HCT116 (cell line): Measurements from ENCODE around the gene LY6G6F. TPM values are rescaled to one million over a fixed set of nuclear protein-coding genes. Genes with fewer than 3 reads are reported as not detected.

Experiments
- ATAC-seq: fragments of 200-7000 bp; cut with Tn5 transposase; 2 replicates; pipeline ENCODE4 v1.9.1; 2020; ENCODE audit warnings: mild to moderate bottlenecking, moderate library complexity
- Bru-seq: library from RNA; stranded (reverse); fragments of 400-500 nt; gene quantifications from one replicate; lab custom pipeline; 2021; lab: Mats Ljungman, UMichigan
- BruChase-seq, 2 experiments: library from RNA; stranded (reverse); fragments of 400-500 nt; gene quantifications; one replicate each; lab custom pipeline; 2021; lab: Mats Ljungman, UMichigan
- BruUV-seq: library from RNA; stranded (reverse); fragments of 400-500 nt; replicated peaks from 2 replicates; lab custom pipeline; 2021; lab: Mats Ljungman, UMichigan
- CTCF ChIA-PET: fragments of 300-600 bp; sonication (Branson Sonifier 250); formaldehyde crosslinking; loops from one replicate; lab custom pipeline; 2021; ENCODE audit warnings: antibody characterized with exemption; lab: Charles Lee
- POLR2A ChIA-PET: fragments of 300-600, 350-600 bp; sonication (Branson Sonifier 250); formaldehyde crosslinking; loops from one replicate; lab custom pipeline; 2021; ENCODE audit warnings: antibody characterized with exemption; lab: Charles Lee
- RAD21 ChIA-PET, 2 experiments: fragments of 300-600 bp; sonication (Branson Sonifier 250); formaldehyde crosslinking; loops; one replicate each; lab custom pipeline; 2023; ENCODE audit warnings: low total read pairs in 2 of 2; ENCODE audit not compliant: uncharacterized antibody in 2 of 2, unreplicated experiment in 2 of 2, low non-redundant PET in 1 of 2; lab: Charles Lee
- DNase-seq: peaks from one replicate; pipeline ENCODE4 v3.0.0-alpha.2; 2010; ENCODE audit warnings: low read depth, low spot score
- H2AFZ ChIP-seq: fragments of 200-600 bp; shearing (Covaris generic), sonication (generic); 2 replicates; pipeline ENCODE4 v1.6.1; 2017; ENCODE audit warnings: low read depth, mixed run types, mixed read lengths, antibody characterized with exemption, low read length; ENCODE audit not compliant: poor library complexity, severe bottlenecking
- H3K27ac ChIP-seq: 2 replicates; pipeline ENCODE4 v1.5.1; 2012; ENCODE audit warnings: low read depth, low read length
- H3K27me3 ChIP-seq: fragments of 200-600 bp; sonication (generic); 2 replicates; pipeline ENCODE4 v1.6.1; 2016; ENCODE audit warnings: mixed run types, low read length, mixed read lengths; ENCODE audit not compliant: insufficient read depth
- H3K36me3 ChIP-seq, 2 experiments: fragments of 200-500 bp in 1 of 2; fragments of 200-600 bp in 1 of 2; sonication (Bioruptor generic) in 1 of 2; sonication (generic) in 1 of 2; 2 replicates each; pipeline versions ENCODE4 v1.5.1 to v1.6.1; 2014 to 2016; ENCODE audit warnings: low read length in 2 of 2, inconsistent platforms in 1 of 2, mixed read lengths in 1 of 2, mixed run types in 1 of 2; ENCODE audit not compliant: insufficient read depth in 2 of 2, control insufficient read depth in 1 of 2
- H3K4me1 ChIP-seq, 2 experiments: fragments of 200-600 bp in 1 of 2; sonication (generic) in 1 of 2; 2 replicates each; pipeline versions ENCODE4 v1.5.1 to v1.6.1; 2012 to 2017; ENCODE audit warnings: low read length in 2 of 2, inconsistent platforms in 1 of 2, mild to moderate bottlenecking in 1 of 2, mixed read lengths in 1 of 2, mixed run types in 1 of 2, moderate library complexity in 1 of 2; ENCODE audit not compliant: insufficient read depth in 2 of 2, control insufficient read depth in 1 of 2
- H3K4me2 ChIP-seq: fragments of 200-600 bp; sonication (generic); 2 replicates; pipeline ENCODE4 v1.6.1; 2017; ENCODE audit warnings: mixed run types, low read length, mixed read lengths
- H3K4me3 ChIP-seq, 2 experiments: fragments of 200-600 bp in 1 of 2; sonication (generic) in 1 of 2; replicated peaks in 1 of 2; 2 replicates each; pipeline ENCODE4 v1.5.1; 2011 to 2016; ENCODE audit warnings: low read length in 2 of 2, control low read depth in 1 of 2, low read depth in 1 of 2, mild to moderate bottlenecking in 1 of 2, mixed read lengths in 1 of 2, mixed run types in 1 of 2
- H3K79me2 ChIP-seq: fragments of 200-600 bp; sonication (generic); 2 replicates; pipeline ENCODE4 v1.6.1; 2017; ENCODE audit warnings: mild to moderate bottlenecking, mixed run types, low read length, moderate library complexity, mixed read lengths; ENCODE audit not compliant: insufficient read depth
- H3K9ac ChIP-seq: fragments of 200-600 bp; sonication (generic); 2 replicates; pipeline ENCODE4 v1.6.1; 2016; ENCODE audit warnings: low read length, mixed read lengths
- H3K9me2 ChIP-seq: fragments of 200-600 bp; sonication (generic), shearing (Covaris generic); 2 replicates; pipeline ENCODE4 v1.6.1; 2017; ENCODE audit warnings: mixed run types, mild to moderate bottlenecking, moderate library complexity; ENCODE audit not compliant: insufficient read depth
- H3K9me3 ChIP-seq, 2 experiments: fragments of 200-500 bp in 1 of 2; fragments of 200-600 bp in 1 of 2; sonication (Bioruptor generic) in 1 of 2; sonication (generic) in 1 of 2; 2 replicates each; pipeline ENCODE4 v1.6.1; 2014 to 2017; ENCODE audit warnings: low read length in 2 of 2, mixed read lengths in 2 of 2, inconsistent platforms in 1 of 2, low read depth in 1 of 2, mild to moderate bottlenecking in 1 of 2, mixed run types in 1 of 2, moderate library complexity in 1 of 2; ENCODE audit not compliant: control insufficient read depth in 1 of 2, insufficient read depth in 1 of 2
- H4K20me1 ChIP-seq: fragments of 200-600 bp; sonication (generic), shearing (Covaris generic); 2 replicates; pipeline ENCODE4 v1.6.1; 2017; ENCODE audit warnings: mixed run types, mild to moderate bottlenecking, moderate library complexity; ENCODE audit not compliant: insufficient read depth
- CBX3 ChIP-seq: IDR thresholded peaks from 2 replicates; pipeline ENCODE4 v1.6.1; 2012; ENCODE audit warnings: low read depth
- EGR1 ChIP-seq: IDR thresholded peaks from 2 replicates; pipeline ENCODE4 v1.6.1; 2012; ENCODE audit warnings: low read depth
- EZH2phosphoT487 ChIP-seq: fragments of 200-600 bp; IDR thresholded peaks from 2 replicates; pipeline ENCODE4 v1.6.1; 2018; ENCODE audit warnings: antibody characterized with exemption, borderline replicate concordance
- MAX ChIP-seq: IDR thresholded peaks from 2 replicates; pipeline ENCODE4 v1.6.1; 2012
- RAD21 ChIP-seq: IDR thresholded peaks from 2 replicates; pipeline ENCODE4 v1.6.1; 2012; ENCODE audit warnings: low read depth, mild to moderate bottlenecking
- REST ChIP-seq: IDR thresholded peaks from 2 replicates; pipeline ENCODE4 v1.6.1; 2012; ENCODE audit warnings: low read depth
- SRF ChIP-seq: IDR thresholded peaks from 2 replicates; pipeline ENCODE4 v1.6.1; 2012; ENCODE audit warnings: low read depth
- ZNF274 ChIP-seq: fragments of 200-500 bp; sonication (Bioruptor generic); IDR thresholded peaks from 2 replicates; pipeline ENCODE4 v1.6.1; 2014; ENCODE audit warnings: mild to moderate bottlenecking, low read depth, low read length, inconsistent platforms
- intact Hi-C: fragments of 100-400 bp; cut with micrococcal nuclease; formaldehyde crosslinking; loops from 2 replicates; pipeline ENCODE4 v1.10.0; 2022
- long read RNA-seq: library from polyadenylated mRNA; unstranded; transcript quantifications from one replicate; pipeline ENCODE4 v2.0.0, GENCODE V29; 2021; ENCODE audit not compliant: unreplicated experiment
- polyA plus RNA-seq: library from polyadenylated mRNA; unstranded; fragments of >200 nt; gene quantifications from 2 replicates; pipeline ENCODE4 v1.2.1, GENCODE V29; 2012; ENCODE audit warnings: missing spikeins
- total RNA-seq: library from RNA; stranded (reverse); gene quantifications from one replicate; pipeline ENCODE4 v1.2.1, GENCODE V29; 2021; ENCODE audit not compliant: unreplicated experiment
- TF ChIP-seq, protein P1 (sequence below): IDR thresholded peaks from 2 replicates; pipeline ENCODE4 v1.6.1; 2012

The LY6G6F gene, protein sequence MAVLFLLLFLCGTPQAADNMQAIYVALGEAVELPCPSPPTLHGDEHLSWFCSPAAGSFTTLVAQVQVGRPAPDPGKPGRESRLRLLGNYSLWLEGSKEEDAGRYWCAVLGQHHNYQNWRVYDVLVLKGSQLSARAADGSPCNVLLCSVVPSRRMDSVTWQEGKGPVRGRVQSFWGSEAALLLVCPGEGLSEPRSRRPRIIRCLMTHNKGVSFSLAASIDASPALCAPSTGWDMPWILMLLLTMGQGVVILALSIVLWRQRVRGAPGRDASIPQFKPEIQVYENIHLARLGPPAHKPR
- total RNA-seq (not detected), Bru-seq, nascent RNA (not detected), BruChase-seq, experiment 1, labeled RNA remaining after a 6-hour chase (not detected), BruChase-seq, experiment 2, labeled RNA remaining after a 2-hour chase (not detected)
- not detected in 2 replicates for polyA plus RNA-seq
- long read RNA-seq, result 0 reads

DNA sequence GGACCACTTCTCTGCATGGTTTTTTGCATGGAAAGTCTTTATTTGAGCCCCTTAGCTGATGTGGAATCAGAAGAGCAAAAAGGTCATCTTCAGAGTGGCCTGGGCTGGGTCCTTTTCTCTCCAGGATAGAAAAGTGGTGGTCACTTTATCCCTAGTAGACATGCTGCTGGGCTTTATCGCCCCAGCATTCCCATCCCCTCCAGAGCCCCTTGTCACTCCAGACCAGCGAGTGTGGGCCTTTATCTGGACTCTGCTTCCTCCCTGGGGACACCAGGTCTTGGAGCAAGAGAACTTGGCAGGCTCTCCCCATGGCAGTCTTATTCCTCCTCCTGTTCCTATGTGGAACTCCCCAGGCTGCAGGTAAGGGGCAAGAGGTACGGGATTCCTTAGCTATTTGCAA lies at the start of gene LY6G6F:
Gene LY6G6F (plus strand): TSS at position 268 of the 400 bp plus-strand sequence. CDS start 41 bp downstream, at position 309.
- H3K79me2 ChIP-seq, result peaks cover 11% of the 10 kb centered on the region
- H3K9me3 ChIP-seq, result no peaks in the 10 kb centered on the region
- DNase-seq, result no peak
- no peak within 1 kb of the TSS for H3K4me2 ChIP-seq
- H3K4me1 ChIP-seq, result peaks cover 10 to 27% of the 10 kb centered on the region in 2 experiments; a peak in 3 of 4 replicates
- TF ChIP-seq ZNF274 (no peak), EGR1 (no peak), RAD21 (no peak), CBX3 (no peak), REST (no peak), SRF (no peak), EZH2phosphoT487 (no peak), MAX (no peak)
- TF ChIP-seq, protein P1, sequence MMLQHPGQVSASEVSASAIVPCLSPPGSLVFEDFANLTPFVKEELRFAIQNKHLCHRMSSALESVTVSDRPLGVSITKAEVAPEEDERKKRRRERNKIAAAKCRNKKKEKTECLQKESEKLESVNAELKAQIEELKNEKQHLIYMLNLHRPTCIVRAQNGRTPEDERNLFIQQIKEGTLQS, result no peak
- CTCF ChIA-PET, result no interaction called here
- BruUV-seq, result no TSS peak
- H3K4me3 ChIP-seq, result no peak within 1 kb of the TSS
- RAD21 ChIA-PET, result no interaction called here
- H3K36me3 ChIP-seq, result no peaks in the 10 kb centered on the region
- no peak within 1 kb of the TSS for H2AFZ ChIP-seq
- no peaks in the 10 kb centered on the region for H3K9me2 ChIP-seq
- POLR2A ChIA-PET, result no interaction called here
- no peaks in the 10 kb centered on the region for H3K27me3 ChIP-seq
- intact Hi-C loops, result no loop called here
- no peak within 1 kb of the TSS for H3K9ac ChIP-seq
- H3K27ac ChIP-seq, result no peak within 1 kb of the TSS
- no peaks in the 10 kb centered on the region for H4K20me1 ChIP-seq
- ATAC-seq, result no peak
